Measurements from ENCODE around the gene EGFLAM.

DNA sequence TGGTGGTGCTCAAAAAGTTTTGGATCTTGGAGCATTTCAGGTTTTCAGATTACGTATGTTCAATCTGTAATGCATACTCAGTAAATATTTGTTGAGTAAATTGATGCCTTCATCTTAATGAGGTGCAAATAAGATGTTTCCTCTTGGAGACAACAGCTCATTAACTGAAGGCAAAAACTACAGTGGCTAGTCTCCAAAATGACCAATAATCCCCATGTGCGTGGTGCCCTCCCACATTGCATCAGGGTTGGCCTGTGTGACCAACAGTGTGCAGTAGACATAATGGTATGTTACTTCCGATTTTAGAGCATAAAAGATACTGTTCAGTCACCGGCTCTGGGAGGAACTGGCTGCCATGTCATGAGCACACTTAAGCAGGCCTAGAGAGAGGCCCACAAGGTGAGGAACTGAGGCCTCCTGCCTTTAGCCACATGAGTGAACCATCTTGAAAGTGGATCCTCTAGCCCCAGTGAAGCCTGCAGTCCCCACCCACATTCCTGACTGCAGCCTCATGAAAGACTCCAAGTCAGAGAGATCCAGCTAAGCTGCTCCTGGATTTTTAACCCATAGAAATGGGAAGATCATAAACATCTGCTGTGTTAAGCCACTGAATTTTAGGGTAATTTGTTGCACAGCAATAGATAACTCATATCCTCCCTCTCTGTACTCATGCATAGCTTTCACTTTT is 242.4 kb downstream of the EGFLAM start:
- no peak for TF ChIP-seq CTCF (IDR thresholded peaks at IDR 0.05)
- no peak for TF ChIP-seq POLR2A (IDR thresholded peaks at IDR 0.05)

All from testis (tissue), 2 donors.